BLaER1 treated with 17β-estradiol and CSF1 and Interleukin-3, amounts not matched to agents 10 nM and 100 nM (cell line): ENCODE results near the gene GAK.

Experiments
- H3K27ac ChIP-seq, 11 experiments: shearing (Covaris generic); formaldehyde crosslinking; 2 replicates each; pipeline ENCODE4 v1.8.1; 2022
- H3K27me3 ChIP-seq, 11 experiments: shearing (Covaris generic); formaldehyde crosslinking; 2 replicates each; pipeline ENCODE4 v1.8.1; 2022
- H3K36me3 ChIP-seq, 11 experiments: shearing (Covaris generic); formaldehyde crosslinking; 2 replicates each; pipeline ENCODE4 v1.8.1; 2022
- H3K4me1 ChIP-seq, 10 experiments: shearing (Covaris generic); formaldehyde crosslinking; 2 replicates each; pipeline ENCODE4 v1.8.1; 2022
- H3K4me2 ChIP-seq, 11 experiments: shearing (Covaris generic); formaldehyde crosslinking; 2 replicates each; pipeline ENCODE4 v1.8.1; 2022
- H3K4me3 ChIP-seq, 10 experiments: shearing (Covaris generic); formaldehyde crosslinking; 2 replicates each; pipeline ENCODE4 v1.8.1; 2022
- H3K9ac ChIP-seq, 11 experiments: shearing (Covaris generic); formaldehyde crosslinking; 2 replicates each; pipeline ENCODE4 v1.8.1; 2022
- H3K9me3 ChIP-seq, 11 experiments: shearing (Covaris generic); formaldehyde crosslinking; replicated peaks in 1 of 11; 2 replicates each; pipeline ENCODE4 v1.8.1; 2022
- H4K20me1 ChIP-seq, 11 experiments: shearing (Covaris generic); formaldehyde crosslinking; 2 replicates each; pipeline ENCODE4 v1.8.1; 2022
- Cebpa-rat ChIP-seq, 11 experiments: shearing (Covaris generic); IDR thresholded peaks; 2 replicates each; pipeline ENCODE4 v1.8.1; 2022

GAK gene

DNA sequence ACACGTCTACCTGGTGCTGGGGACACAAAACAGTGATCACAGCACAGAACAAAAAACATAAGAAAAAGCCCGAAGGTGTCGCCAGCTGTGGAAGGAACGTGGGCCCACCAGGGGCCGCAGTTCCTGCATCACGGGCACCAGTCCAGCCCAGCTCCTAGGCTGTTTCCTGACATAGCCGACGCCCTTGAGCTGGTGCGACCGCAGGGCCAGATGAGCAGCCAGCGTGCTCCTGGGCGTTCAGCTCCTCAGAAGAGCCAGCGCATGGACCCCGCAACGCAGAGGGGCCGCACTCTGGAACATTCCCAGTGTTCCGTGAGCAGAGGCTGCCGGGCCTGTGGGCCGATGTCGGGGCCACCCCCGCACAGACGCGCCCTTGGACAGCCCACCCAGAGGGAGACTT, 44.1 kb downstream of the GAK start:
- H3K36me3 ChIP-seq, result peaks cover 87 to 100% (median 100%) of the 10 kb centered on the region in 11 experiments
- no peaks in the 10 kb centered on the region for H3K4me1 ChIP-seq
- H3K9ac ChIP-seq, result no peak overlapping the region
- no peaks in the 10 kb centered on the region for H3K27me3 ChIP-seq
- no peak overlapping the region for H3K4me3 ChIP-seq
- no peak overlapping the region for H3K27ac ChIP-seq
- TF ChIP-seq Cebpa-rat (IDR thresholded peaks at IDR 0.05), result no peak
- peaks cover 0 to 11% (median 0%) of the 10 kb centered on the region in 11 experiments; a peak in 1 of 22 replicates for H3K9me3 ChIP-seq
- no peak overlapping the region for H3K4me2 ChIP-seq
- peaks cover 0 to 100% (median 61%) of the 10 kb centered on the region in 11 experiments; a peak in 19 of 22 replicates for H4K20me1 ChIP-seq

DNA sequence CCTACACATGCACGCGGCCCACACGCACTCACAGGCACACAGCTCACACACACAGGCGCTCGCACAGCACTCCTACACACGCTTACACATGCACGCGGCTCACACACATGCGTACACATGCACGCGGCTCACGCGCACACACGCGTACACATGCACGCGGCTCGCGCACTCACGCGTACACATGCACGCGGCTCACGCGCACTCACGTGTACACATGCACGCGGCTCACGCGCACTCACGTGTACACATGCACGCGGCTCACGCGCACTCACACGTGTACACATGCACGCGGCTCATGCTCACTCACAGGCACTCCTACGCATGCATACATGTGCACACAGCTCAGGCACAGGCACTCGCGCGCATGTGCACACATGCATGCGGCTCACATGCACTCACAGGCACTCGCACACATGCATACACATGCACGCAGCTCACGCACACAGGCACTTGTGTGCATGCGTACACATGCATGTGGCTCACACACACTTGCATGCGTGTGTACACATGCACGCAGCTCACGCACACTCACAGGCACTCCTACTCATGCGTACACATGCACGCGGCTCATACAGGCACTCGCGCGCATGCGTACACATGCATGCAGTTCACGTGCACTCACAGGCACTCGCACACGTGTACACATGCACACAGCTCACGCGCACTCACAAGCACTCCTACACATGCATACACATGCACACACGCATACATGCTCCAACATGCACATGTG, 44.9 kb downstream of the GAK start:
- TF ChIP-seq Cebpa-rat (IDR thresholded peaks at IDR 0.05), result no peak
- Histone ChIP-seq H4K20me1 (peaks cover 0 to 100% (median 55%) of the 10 kb centered on the region in 11 experiments; a peak in 19 of 22 replicates), H3K27me3 (no peaks in the 10 kb centered on the region), H3K36me3 (peaks cover 86 to 100% (median 100%) of the 10 kb centered on the region in 11 experiments), H3K4me2 (no peak overlapping the region), H3K4me1 (no peaks in the 10 kb centered on the region), H3K9ac (no peak overlapping the region), H3K27ac (no peak overlapping the region), H3K4me3 (no peak overlapping the region), H3K9me3 (peaks cover 0 to 11% (median 0%) of the 10 kb centered on the region in 11 experiments; a peak in 1 of 22 replicates)

DNA sequence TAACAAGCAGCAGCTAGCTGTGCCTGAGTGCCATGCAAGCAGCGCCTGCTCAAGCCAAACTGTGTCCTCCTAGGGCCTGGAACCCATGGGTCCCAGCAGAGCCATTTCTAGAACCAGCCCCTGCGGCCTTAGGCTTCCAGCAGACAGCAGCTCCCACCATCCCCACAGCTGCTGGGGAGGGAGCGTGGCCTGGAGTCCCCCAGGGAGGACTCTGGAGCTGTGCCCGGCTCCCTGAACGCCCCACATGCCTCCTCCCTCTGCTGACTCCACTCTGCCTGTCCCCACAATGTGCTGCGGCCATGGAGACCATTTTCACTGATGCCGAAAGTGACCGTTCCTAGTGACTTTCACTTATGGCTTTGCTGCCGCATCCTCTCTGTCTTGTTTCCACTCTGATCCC, 45.9 kb downstream of the GAK start:
- TF ChIP-seq Cebpa-rat (IDR thresholded peaks at IDR 0.05), result no peak
- Histone ChIP-seq H3K27me3 (no peaks in the 10 kb centered on the region), H3K27ac (no peak overlapping the region), H3K4me3 (no peak overlapping the region), H3K9me3 (peaks cover 0 to 11% (median 0%) of the 10 kb centered on the region in 11 experiments; a peak in 1 of 22 replicates), H3K9ac (no peak overlapping the region), H3K36me3 (peaks cover 89 to 100% (median 100%) of the 10 kb centered on the region in 11 experiments), H3K4me1 (no peaks in the 10 kb centered on the region), H3K4me2 (no peak overlapping the region), H4K20me1 (peaks cover 0 to 100% (median 48%) of the 10 kb centered on the region in 11 experiments; a peak in 19 of 22 replicates)

DNA sequence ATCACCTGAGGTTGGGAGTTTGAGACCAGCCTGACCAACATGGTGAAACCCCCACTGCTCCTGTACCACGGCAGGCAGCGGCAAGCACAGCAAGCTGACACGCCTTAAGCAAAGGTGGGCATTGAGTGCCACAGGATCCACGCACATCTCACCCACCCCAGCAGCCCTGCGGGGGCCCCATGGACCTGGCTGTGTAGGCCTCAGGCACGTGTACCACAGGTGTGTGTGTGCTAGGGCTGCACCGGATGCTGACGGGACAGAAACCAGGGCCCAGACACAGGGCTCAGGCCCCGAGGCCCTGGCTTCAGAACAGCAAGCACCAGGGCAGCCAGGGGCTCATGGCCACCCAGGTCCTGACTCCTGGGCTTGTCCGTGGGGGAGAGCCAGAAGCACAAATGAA, 46.8 kb downstream of the GAK start:
- Histone ChIP-seq H3K27ac (no peak overlapping the region), H3K27me3 (no peaks in the 10 kb centered on the region), H3K9me3 (peaks cover 0 to 11% (median 0%) of the 10 kb centered on the region in 11 experiments; a peak in 1 of 22 replicates), H4K20me1 (peaks cover 0 to 100% (median 53%) of the 10 kb centered on the region in 11 experiments; a peak in 17 of 22 replicates), H3K4me1 (no peaks in the 10 kb centered on the region), H3K9ac (no peak overlapping the region), H3K36me3 (peaks cover 89 to 100% (median 100%) of the 10 kb centered on the region in 11 experiments), H3K4me3 (no peak overlapping the region), H3K4me2 (no peak overlapping the region)
- no peak for TF ChIP-seq Cebpa-rat (IDR thresholded peaks at IDR 0.05)

DNA sequence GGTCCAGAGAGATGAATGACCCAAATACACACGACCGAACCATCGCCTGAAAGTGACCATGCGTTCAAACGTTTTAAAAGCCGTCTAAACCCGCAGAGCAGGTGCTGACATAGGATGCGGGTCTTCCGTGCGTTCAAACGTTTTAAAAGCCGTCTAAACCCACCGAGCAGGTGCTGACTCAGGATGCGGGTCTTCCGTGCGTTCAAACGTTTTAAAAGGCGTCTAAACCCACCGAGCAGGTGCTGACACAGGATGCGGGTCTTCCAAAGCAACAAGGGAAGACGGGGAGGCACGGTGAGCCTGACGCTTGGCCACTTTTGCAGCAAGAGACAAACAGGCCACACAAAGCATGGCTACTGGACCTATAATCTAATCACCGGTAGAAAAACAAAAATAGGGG, 47.2 kb downstream of the GAK start:
- TF ChIP-seq Cebpa-rat (IDR thresholded peaks at IDR 0.05), result no peak
- Histone ChIP-seq H3K4me2 (no peak overlapping the region), H3K4me3 (no peak overlapping the region), H3K4me1 (no peaks in the 10 kb centered on the region), H4K20me1 (peaks cover 0 to 100% (median 49%) of the 10 kb centered on the region in 11 experiments; a peak in 17 of 22 replicates), H3K27me3 (no peaks in the 10 kb centered on the region), H3K9me3 (peaks cover 0 to 11% (median 0%) of the 10 kb centered on the region in 11 experiments; a peak in 1 of 22 replicates), H3K27ac (no peak overlapping the region), H3K9ac (no peak overlapping the region), H3K36me3 (peaks cover 89 to 100% (median 100%) of the 10 kb centered on the region in 11 experiments)

DNA sequence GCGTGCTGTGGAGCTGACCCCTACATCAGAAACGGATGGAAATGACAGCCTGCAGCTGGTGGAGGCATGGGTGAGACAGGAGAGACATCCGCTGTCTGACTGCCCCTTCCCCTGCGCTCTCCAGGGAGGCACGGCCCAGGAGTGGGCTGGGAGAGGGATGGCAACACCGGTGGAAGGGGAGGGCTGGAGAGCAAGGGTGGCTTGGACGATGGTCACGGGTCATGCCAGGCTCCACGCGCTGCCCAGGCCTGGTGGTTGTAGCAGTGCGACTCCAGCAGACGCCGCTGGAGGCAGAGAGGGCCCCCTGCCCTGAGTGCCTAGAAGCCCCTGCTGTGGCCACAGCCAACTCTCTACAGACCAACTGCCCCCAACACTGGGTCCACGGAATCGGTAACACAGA, 47.9 kb downstream of the GAK start:
- Histone ChIP-seq H3K4me3 (no peak overlapping the region), H3K4me2 (no peak overlapping the region), H4K20me1 (peaks cover 0 to 100% (median 46%) of the 10 kb centered on the region in 11 experiments; a peak in 18 of 22 replicates), H3K9ac (no peak overlapping the region), H3K4me1 (no peaks in the 10 kb centered on the region), H3K27me3 (no peaks in the 10 kb centered on the region), H3K27ac (no peak overlapping the region), H3K9me3 (peaks cover 0 to 11% (median 0%) of the 10 kb centered on the region in 11 experiments; a peak in 1 of 22 replicates), H3K36me3 (peaks cover 89 to 100% (median 100%) of the 10 kb centered on the region in 11 experiments)
- TF ChIP-seq Cebpa-rat (IDR thresholded peaks at IDR 0.05), result no peak

DNA sequence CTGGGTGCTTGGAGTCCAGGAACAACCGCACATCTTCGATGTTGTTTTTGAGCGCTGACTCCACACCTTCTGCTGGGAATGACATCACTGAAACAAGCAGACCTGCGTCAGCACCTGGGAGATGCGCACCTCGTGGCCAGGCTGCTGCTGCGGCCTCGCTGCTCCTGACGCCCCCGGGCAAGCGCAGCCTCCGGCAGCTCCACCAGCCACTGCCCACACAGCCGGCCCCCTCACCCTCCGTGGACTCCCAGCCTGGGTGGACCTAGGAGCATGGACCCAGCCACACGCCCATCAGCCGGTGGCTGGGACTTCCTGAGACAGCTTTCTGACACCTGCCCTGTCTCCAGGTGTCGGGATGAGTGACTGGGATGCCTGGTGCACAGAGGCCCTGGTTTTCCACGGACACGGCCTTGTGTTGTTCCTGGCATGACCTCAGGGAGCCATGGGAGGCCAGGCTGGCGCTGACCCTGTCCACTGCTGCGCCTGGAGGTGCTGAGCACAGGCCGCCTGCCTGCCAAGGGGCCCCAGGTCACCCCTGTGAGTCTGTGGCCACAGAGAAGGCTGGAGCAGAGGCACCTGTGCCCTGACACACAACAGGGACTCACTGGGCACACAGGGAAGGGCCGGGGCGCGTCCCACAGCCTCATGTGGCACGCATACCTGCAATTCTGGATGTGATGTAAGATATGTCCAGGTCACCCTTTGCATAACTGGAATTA, 48.6 kb downstream of the GAK start:
- Histone ChIP-seq H3K4me3 (no peak overlapping the region), H3K27ac (no peak overlapping the region), H3K27me3 (no peaks in the 10 kb centered on the region), H3K4me2 (no peak overlapping the region), H4K20me1 (peaks cover 0 to 100% (median 43%) of the 10 kb centered on the region in 11 experiments; a peak in 18 of 22 replicates), H3K9me3 (peaks cover 0 to 6% (median 0%) of the 10 kb centered on the region in 11 experiments; a peak in 1 of 22 replicates), H3K9ac (no peak overlapping the region), H3K36me3 (peaks cover 89 to 100% (median 100%) of the 10 kb centered on the region in 11 experiments), H3K4me1 (no peaks in the 10 kb centered on the region)
- TF ChIP-seq Cebpa-rat (IDR thresholded peaks at IDR 0.05), result no peak

DNA sequence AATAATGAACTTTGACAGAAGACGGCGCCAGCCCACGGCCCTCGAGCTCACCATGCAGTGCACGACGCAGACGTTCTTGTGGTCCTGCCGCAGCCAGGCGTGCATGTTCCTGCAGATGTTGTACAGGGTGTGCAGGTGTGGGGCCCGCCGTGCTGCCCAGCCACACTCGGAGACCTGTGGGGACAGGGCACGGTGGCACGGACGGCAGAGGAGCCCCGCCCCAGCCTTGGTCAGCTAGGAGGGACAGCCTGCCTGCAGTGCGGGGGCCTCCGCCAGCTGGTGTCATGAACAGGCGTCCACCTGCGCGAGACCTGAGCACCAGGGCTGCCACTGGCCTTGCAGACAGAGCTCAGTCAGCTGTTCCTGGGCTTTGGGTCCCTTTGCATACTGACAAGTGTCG, 49.5 kb downstream of the GAK start:
- no peaks in the 10 kb centered on the region for H3K27me3 ChIP-seq
- no peak overlapping the region for H3K9ac ChIP-seq
- H3K4me2 ChIP-seq, result no peak overlapping the region
- H4K20me1 ChIP-seq, result peaks cover 0 to 95% (median 42%) of the 10 kb centered on the region in 11 experiments; a peak in 18 of 22 replicates
- no peak for TF ChIP-seq Cebpa-rat (IDR thresholded peaks at IDR 0.05)
- H3K9me3 ChIP-seq, result no peaks in the 10 kb centered on the region
- peaks cover 89 to 100% (median 100%) of the 10 kb centered on the region in 11 experiments for H3K36me3 ChIP-seq
- no peaks in the 10 kb centered on the region for H3K4me1 ChIP-seq
- no peak overlapping the region for H3K27ac ChIP-seq
- no peak overlapping the region for H3K4me3 ChIP-seq

DNA sequence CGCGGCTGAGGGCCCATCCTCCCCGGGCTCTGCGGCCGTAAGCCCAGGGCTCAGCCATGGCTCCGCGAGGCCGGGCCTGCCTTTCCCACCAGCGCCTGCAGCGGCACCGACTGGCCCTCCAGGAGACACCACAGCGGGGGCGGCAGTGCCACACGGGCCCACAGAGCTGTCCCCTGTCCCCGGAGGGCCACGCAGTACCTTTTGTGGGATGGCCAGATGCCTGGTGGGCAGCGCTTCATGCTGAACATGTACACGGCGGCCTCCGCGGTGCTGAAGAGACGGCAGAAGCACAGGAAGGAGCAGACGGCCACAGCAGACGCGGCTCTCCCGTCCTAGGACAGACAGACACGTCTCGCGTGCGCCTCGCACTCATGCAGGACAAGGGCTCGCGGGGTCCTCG, 50.4 kb downstream of the GAK start:
- Histone ChIP-seq H4K20me1 (peaks cover 0 to 95% (median 34%) of the 10 kb centered on the region in 11 experiments; a peak in 17 of 22 replicates), H3K4me3 (no peak overlapping the region), H3K9me3 (no peaks in the 10 kb centered on the region), H3K4me2 (no peak overlapping the region), H3K27ac (no peak overlapping the region), H3K36me3 (peaks cover 91 to 100% (median 100%) of the 10 kb centered on the region in 11 experiments), H3K27me3 (no peaks in the 10 kb centered on the region), H3K9ac (no peak overlapping the region), H3K4me1 (no peaks in the 10 kb centered on the region; a peak in 1 of 20 replicates)
- no peak for TF ChIP-seq Cebpa-rat (IDR thresholded peaks at IDR 0.05)
